Measurements from ENCODE around the gene DDOST.
"Not testable (repeated sequence)": the region's sequence is repeated elsewhere in the genome, so short reads cannot be mapped to it uniquely, and the experiment has no call there.

The DDOST gene

DNA sequence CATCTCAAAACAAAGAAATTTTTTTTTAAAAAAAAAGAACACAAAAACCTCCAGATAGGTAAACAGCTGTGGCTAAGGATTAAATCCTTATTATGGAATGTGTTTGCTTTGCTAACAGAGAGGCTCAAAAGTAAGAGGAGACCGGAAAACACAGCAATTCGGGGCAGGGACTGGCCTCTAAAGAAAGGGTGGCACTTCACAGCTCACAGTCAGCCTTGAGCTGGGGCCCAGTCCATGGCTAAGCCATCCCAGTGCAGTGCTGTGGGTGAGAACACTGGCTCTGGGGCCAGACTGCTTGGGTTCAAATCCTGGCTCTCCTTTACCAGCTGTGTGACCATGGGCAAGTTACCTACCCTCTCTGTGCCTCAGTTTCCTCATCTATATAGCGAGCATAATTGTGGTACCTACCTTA is 28.5 kb upstream of the DDOST start:
- DNase-seq: no peak

DNA sequence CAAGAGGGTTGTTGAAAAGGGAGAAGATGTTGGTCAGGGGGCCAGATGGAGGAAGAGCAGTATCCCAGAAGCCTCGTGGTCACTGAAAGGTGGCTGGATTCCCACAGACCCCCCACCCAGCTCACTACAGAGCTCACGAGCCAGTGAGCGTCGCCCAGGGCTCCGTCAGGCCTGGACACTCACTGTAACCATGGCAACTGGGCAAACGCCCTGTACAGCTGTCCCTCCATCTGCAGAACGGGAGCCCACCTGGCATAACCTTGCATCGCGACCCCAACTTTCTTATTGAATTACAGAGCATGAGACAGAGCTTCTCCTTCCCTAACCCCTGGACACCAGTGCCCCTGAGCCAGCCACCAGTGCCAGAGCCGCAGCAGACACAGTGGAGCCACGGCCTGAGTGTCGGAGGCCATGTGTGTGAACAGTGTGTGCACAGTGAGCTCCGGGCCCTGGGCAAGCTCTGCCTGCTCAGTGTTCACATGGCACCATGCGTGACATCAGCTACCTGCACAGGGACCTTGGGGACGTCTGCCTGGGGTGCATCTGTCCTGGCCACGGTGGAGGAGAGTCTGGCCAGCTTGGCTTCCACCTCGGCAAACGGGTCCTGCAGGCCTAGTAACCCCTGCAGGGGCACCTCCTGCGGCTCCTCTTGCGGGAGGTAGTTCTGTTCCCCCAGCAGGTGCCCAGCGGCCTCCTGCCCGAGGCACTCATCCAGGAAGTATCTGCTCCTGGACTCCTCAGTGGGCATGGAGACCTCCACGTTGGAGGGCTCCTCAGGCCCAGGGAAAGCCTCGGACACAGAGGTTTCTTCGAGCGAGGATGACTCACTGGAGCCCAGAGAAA is 25.9 kb upstream of the DDOST start:
- DNase-seq: no peak

DNA sequence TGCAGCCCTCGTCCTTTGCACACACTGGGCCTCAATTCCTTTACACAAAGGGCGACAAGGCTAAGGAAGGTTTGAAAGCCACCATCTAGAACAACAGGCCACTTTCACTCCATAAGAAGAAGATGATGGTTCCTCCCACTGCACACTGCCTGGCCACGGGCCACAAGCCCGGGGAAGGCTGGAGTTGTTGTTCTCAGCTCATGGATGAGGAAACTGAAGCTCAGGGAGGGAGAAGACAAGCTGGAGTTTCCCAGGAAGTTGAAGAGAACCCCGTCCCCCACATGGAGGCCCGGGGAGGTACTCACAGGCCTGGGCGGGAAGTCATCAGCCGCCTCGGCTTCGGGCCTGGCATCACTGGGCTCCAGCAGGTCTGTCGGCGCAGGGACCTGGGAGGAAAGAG is 24.6 kb upstream of the DDOST start:
- DNase-seq: no peak

DNA sequence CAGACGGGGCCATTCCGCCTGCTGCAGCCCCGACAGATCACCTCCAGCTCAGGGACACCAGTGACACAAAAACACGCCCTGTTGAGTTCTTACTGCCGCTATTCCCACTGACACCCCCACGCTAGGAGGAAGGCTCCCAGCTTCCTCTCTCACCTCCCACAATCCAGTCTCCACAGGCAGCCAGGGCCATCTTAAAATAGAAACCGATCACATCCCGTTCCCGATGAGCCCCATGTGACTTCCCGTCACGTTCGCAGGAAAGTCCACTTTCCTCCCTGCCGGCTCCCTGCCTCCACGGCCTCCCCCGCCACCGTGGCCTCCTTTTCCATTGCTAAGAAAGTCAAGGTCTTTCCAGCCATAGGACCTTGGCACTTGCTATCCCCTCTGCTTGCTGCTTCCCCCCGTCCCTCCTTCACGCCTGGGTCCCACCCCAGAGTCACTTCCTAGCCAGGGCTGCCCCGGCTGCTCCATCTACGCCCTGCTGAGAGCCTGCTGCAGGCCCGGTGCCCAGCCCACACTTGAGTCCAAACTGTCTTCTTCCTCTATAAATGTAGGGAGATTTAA is 24.0 kb upstream of the DDOST start:
- DNase-seq: no peak

DNA sequence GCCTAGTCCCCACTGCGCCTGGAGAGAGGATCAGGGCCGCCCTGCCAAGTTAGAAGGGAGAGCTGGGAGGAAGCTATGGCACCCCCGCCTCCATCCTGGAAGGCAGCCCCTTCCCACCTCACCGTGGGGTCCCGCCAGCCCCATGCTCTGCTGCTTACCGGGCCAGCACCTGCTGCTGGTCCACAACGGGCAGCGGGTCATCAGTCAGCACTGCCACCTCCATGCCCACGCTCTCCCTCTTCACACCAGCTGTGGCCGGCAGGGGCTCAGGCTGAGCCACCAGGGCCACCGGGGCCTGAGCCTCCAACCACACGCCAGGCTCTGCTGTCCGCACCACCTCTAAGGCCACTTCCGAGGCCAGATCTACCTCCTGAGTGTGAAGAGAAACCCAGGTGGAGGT is 23.5 kb upstream of the DDOST start:
- DNase-seq: no peak

DNA sequence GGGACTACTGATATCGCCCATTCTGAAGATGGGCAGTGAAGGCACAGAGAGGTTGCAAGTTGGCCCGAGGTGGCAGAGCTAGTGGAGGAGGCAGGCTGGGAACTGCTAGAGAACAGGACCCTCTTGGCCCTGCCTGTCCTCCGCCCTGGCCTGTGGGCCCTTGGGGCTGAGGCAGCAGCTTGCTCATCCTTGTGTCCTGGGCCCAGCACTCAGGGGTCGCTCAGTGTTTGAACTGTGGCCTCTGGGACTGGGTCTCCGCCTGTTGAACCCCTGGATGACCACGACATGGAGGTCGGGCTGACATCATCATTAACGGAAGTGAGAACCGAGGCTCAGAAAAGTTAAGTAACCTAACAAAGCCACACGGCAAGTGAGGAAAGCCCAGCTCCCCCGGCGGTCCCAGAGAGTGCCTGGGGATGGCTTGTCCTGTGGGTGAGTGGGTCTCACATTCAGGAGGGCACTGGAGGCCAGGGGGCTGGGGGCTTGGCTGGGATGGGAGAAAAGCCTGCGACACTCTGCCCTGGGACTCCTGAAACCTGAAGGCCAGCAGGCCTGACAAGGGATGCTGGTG is 23.0 kb upstream of the DDOST start:
- no peak for DNase-seq

DNA sequence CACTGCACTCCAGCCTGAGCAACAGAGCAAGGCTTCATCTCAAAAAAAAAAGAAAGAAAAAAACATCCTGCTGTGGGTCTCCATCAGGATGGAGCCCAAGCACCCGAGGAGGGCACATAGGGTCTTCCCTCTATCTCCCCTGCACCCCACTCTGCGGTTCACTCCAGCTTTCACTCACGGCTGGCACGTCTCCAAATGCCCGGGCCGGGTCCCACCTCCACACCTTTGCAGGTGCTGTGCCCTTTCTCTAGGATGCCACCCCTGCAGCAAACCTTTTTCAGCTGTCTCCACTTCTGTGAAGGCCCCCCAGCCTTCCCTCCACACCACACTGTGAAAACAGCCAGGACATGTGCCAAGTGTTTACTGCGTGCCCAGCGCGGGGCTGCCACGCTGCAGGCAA is 22.4 kb upstream of the DDOST start:
- no peak for DNase-seq

DNA sequence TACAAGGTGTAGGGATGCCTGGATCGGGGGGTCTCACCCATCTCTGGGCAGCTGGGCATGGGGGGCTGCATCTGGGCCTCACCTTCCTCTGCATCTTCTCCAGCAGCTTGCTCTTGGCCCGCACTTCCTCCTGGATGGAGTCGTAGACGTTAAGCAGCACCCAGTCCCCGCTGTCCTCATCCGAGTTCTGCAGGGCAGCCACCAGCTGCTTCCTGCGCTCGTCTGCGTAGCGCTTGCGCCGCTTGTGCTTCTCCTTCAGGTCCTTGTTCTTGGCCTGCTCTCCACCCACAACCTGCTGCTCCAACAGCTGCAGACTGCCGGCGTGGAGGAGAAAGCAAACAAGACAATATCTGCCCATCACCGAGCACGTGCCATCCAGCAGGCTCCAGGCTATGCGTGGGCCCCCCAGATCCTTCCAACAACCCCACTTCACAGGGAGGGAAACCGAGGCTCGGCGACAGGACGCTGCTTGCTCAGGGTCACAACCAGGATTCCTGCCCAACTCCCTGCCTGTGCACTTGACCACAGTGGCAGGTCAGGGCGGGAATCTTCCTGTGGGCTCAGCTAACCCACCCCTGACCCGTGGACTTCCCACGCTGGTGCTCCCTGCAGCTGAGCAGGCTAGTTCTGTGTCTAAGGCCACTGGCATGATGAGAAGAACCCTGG is 21.5 kb upstream of the DDOST start:
- peak in 2 of 3 experiments; percentile 3 to 47 for DNase-seq

DNA sequence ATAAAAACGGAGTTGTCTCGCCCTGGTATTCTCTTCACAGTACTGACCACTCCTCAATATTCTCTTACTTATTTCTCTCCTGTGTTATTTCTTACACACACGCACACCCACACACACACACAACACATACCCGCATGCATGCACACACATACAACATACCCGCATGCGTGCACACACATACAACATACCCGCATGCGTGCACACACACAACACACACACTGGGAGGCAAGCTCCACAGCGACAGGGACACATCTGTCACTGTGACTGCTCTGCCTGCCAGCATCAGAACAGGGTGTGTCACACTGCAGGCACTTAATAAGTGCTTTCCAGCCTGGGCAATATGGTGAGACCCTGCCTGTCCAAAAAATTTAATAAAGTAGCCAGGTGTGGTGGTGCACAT is 20.8 kb upstream of the DDOST start:
- DNase-seq: no peak

DNA sequence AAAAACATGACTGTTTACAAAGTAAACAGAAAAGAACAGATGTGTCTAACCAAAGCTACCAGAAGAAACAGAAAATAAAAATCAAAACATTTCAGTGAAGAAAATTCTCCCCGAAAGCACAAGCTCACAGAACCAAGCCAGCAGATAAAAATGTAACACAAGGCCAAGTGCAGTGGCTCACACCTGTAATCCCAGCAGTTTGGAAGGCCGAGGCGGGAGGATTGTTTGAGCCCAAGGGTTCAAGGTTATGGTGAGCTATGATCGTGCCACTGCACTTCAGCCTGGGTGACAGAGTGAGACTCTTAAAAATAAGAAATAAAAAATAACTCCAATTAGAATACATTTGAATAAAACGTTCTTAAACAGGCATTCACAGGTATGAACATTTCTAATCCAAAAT is 19.1 kb upstream of the DDOST start:
- DNase-seq: no peak

DNA sequence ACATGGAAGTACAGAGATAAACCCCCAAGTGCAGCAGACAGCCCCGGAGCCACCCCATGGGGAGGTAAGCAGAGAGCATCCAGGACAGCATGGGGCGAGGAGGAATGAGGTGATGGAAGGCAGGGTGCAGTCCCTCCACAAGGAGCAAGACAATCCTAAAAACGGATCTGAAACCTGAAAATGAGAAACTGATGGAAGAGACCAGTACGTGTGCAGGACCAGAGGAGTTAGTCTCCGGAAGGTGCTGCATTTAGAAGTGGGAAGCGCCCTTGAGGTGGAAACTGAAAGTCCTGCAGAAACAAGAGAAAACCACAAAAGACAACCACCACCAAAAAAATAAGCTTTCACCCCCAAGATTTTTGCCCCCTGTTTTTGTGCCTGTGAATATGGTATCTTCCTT is 17.4 kb upstream of the DDOST start:
- no peak for DNase-seq

DNA sequence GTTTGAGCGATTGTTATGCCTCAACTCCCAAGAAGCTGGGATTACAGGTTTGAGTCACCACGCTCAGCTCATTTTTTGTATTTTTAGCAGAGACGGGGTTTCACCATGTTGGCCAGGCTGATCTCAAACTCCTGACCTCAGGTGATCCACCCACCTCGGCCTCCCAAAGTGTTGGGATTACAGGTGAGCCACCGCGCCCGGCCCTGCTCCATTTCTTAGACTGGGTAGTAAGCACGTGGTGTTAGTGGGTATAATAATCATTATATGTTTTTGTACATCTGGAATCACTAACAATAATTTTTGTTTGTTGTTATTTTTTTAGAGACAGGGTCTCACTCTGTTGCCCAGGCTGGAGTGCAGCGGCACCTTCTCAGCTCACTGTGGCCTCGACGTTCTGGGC is 12.5 kb upstream of the DDOST start:
- not testable (repeated sequence) for DNase-seq

DNA sequence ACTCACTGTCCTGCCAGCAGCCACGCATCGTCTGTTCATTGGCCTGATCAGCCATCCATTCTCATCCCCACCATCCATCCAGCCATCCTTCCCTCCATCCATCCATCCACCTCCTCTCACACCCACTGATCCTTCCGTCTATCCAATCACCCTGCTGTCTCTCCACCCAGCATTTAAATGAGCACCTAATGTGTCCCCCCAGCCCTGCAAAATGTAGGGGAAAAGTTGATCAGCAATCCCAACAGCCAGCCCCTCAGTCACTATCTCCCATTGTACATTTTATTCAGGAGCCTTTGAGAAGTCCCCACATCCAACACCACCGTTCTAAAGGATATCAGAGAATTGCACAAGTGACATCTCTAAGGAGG is 11.1 kb upstream of the DDOST start:
- DNase-seq: no peak

DNA sequence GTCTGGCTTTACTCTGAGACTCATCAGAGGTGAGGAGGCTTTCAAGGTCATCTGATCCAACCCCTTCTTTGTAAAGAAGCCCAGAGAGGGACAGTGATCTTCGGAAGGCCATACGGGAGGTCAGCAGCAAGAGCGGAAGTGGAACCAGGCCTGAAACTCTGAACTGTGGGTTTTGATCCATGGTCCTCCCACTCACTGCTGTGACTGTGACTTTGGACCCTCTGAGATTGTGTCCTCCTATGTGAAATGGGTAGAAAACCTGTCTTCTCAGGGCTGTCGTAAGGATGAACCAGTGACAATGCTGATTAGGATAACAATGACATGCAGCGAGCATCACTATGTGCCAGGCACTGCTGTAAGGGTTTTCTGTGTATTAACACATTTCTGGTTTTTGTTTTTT is 9.8 kb upstream of the DDOST start:
- DNase-seq: no peak

DNA sequence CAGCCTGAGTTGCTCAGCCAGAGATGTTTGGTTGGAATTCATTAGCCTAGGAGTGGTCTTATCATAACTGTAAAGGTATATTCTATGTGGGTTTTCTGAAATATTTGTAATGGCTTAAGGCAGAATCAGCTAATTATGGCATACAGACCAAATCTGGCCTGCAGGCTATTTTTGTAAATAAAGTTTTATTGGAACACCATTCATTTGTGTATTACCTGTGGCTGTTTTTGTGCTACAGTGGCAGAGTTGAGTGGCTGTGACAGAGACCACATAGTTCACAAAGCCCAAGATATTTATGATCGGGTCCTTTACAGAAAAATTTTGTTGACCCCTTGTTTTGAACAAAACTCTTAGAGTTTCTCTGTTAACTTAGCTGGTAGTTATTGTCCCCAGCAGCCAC is 7.4 kb upstream of the DDOST start:
- no peak for DNase-seq

DNA sequence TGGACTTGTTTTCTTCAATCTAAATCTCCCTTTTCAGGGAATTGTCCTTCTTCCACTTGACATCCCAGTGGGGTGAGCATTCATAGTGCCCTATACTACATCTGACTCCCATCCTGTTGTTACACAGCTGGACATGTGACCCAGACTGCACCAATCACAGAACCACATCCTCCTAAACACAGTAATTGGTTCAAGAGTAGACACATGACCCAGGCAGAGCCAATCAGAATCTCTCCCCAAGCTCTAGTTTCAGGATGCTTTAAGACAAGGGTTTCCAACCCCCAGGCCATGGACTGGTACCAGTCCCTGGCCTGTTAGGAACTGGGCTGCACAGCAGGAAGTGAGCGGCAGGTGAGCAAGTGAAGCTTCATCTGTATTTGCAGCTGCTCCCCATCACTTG is 5.6 kb upstream of the DDOST start:
- DNase-seq: peak in 1 of 3 experiments; percentile 8

DNA sequence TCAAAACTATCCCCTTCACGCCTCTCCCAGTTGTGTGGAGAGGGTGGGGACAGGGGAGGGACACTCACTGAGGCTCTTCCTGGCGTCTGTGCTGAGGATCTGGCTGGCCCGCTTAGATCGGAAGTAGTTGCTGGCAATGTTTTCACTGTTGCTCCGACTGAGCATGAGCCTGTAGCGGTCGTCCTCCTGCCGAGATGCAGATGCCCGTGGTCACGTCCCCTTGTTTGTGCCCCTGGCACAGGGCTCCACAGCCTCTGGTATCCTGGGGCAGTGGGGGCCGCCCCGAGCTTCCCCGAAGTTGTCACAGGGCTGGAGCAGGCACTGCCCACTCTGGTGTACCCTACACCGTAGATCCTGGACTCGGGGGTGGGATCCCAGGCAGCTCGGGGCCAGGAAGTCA is 5.0 kb upstream of the DDOST start:
- DNase-seq: no peak

DNA sequence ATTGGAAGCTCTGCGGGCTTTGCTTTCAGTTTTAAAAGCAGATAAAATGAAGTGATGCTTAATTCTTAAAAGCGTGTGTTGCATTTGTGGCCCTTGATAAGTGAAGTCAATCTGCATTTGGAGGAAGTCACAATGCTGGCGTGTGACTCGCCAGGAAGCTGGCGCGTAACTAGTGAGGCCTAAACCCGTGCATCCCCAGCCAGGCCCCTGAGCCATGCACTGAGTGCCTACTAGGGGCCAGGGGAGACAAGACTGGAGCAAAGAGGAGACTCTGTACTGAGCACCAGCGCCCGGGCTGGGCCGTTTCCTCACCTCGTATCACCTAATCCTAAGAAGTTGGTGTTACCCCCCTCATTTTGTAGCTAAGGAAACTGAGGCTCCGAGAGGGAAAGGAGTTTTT is 4.6 kb upstream of the DDOST start:
- no peak for DNase-seq

DNA sequence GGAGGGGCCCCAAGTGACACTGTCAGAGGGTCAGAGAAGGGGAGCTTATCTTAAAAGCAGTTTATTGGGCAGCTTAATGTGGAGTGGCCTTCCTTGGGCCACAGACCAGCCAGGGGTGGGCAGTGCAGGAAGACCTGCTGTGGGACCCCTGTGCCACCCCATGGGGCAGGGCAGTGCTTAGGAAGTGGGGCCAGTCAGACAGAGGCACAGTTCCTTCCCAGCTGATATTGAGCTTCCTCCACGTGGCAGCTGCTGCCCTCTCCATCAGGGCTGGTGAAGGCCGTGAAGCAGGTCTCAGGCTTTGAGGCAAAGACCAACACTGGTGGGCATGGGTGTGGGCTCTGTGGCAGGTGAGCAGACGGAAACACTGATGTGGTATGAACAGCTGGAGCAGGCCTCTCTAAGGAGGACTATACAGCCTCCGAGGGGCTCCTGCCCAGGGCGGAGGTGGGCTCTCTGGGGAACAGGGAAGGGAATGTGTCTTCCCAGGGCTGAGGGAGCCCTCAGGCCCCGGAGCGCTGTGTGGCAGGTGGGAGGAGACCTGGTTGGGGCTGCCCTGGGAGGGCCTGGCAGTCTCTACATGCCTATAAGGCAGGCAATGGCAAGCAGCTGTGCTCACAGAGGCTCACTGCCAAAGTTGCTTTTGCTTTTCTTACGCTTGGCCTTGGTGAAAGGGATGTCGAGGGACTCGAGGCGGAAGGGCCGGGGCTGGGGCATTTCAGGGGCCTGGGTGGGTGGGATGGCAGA is 3.0 kb upstream of the DDOST start:
- no peak for DNase-seq

DNA sequence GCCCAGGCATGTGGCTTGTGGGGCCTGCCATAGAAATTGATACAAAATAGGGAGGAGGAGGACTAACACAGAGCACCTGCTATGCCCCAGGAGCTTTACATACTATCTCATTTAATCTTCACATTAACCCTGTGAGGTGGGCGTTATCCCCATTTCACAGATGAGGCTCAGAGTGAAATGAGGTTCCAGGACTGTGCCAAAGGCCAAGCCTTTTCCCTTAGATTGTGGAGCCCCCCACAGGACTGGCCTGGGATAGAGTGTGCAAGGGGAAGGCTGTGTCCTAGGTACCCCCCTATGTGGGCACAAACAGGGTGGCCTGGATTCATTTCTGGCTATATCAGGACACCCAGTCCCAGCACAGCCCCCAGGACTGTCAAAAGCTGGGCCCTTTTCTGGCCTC is 2.2 kb upstream of the DDOST start:
- no peak for DNase-seq

DNA sequence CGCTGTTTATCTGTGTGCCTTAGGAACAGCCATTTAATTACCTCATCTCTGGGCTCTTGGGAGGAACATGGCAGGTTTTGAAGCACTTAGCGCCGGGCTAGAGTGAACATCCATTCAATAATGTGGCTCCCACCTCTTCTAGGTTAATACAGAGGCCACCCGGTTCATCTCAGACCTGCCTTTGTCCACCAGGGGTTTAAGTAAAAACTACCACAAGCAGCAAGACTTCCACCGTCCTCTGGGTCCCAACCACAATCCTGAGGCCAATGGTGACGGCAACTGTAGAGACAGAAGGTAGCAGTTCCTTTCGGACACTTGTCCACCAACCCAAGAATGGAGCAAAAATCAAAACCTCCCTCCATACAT is 924 bp upstream of the DDOST start:
- DNase-seq: no peak

DNA sequence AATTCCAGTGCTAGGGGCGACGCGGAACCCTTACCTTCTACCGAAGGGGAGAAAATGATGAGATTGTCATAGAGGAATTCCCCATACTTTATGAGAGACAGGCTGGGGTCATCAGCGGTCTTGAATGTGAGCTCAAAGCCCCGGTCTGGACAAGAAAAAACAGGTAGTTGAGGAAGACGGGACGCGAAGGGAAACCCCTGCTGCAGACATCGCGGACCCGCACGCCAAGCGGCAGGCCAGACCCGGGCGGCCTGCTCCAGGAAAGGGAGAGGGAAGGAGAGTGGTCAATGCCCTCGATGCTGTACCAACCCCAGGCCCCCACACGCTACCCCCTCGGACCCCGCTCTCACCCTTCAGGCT is 342 bp downstream of the DDOST start:
- peak in 1 of 3 experiments; percentile 39 for DNase-seq

DNA sequence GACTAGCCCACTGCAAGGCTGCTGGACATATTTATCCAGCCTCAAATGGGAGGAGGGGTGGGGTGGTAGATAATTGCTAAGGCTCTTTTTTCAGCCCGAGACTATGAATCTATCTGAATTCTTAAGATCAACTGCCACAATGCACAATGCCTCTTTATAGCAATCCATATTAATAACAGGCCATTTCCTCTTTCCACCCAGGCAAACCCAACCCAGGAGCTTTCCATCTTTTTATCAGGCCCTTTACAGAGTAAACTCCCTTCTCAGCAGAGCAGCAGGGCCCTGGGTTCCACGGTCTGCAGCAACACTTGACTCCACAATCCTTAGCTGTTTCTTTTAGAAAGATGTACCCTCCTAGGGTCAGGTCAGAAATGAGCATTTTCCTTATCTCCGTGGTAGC is 806 bp downstream of the DDOST start:
- no peak for DNase-seq
